ENCODE data around the gene SORCS2.

Gene SORCS2

GRCh38 chr4:7771541-7772507 is 579.5 kb downstream of the SORCS2 start:
- POLR2A ChIA-PET: no interaction called here
- CTCF ChIA-PET: interaction anchor here (0.7 to 30.0 kb wide), 8 partner anchors 9 to 60 kb away, joined by 3 to 547 read pairs (median 14); no protein-coding TSS in a partner anchor
- peak; percentile 83 for DNase-seq (ENCODE audit: extremely low spot score)
- TF ChIP-seq CTCF (IDR thresholded peaks at IDR 0.05; ENCODE audit: control extremely low read depth, extremely low read depth, low read depth, missing control alignments): peak; percentile 8

GRCh38 chr4:7772711-7773385 is 580.5 kb downstream of the SORCS2 start:
- CTCF ChIA-PET: interaction anchor here (0.9 to 30.0 kb wide), 3 partner anchors 11 to 31 kb away, joined by 4 to 547 read pairs (median 15); no protein-coding TSS in a partner anchor
- DNase-seq (ENCODE audit: extremely low spot score): no peak
- no peak for TF ChIP-seq CTCF (IDR thresholded peaks at IDR 0.05; ENCODE audit: control extremely low read depth, extremely low read depth, low read depth, missing control alignments)
- POLR2A ChIA-PET: no interaction called here

- TF ChIP-seq CTCF (IDR thresholded peaks at IDR 0.05; ENCODE audit: control extremely low read depth, extremely low read depth, low read depth, missing control alignments): no peak
- CTCF ChIA-PET: interaction anchor here (0.9 to 30.0 kb wide), 4 partner anchors 11 to 30 kb away, joined by 4 to 547 read pairs (median 10); no protein-coding TSS in a partner anchor
- DNase-seq (ENCODE audit: extremely low spot score): no peak
- POLR2A ChIA-PET: no interaction called here
Observed at GRCh38 chr4:7773401-7774180, 581.3 kb downstream of the SORCS2 start.

GRCh38 chr4:7774301-7775294 is 582.3 kb downstream of the SORCS2 start:
- POLR2A ChIA-PET: no interaction called here
- no peak for DNase-seq (ENCODE audit: extremely low spot score)
- CTCF ChIA-PET: interaction anchor here (1.4 to 30.0 kb wide), 3 partner anchors 12 to 29 kb away, joined by 4 to 547 read pairs (median 15); no protein-coding TSS in a partner anchor
- TF ChIP-seq CTCF (IDR thresholded peaks at IDR 0.05; ENCODE audit: control extremely low read depth, extremely low read depth, low read depth, missing control alignments): no peak

GRCh38 chr4:7775396-7775795 is 583.1 kb downstream of the SORCS2 start:
- no peak for TF ChIP-seq CTCF (IDR thresholded peaks at IDR 0.05; ENCODE audit: control extremely low read depth, extremely low read depth, low read depth, missing control alignments)
- ChIA-PET POLR2A (no interaction called here), CTCF (interaction anchor here (4.3 to 30.0 kb wide), 2 partner anchors 14 to 28 kb away, joined by 17 to 547 read pairs; no protein-coding TSS in a partner anchor)
- no peak for DNase-seq (ENCODE audit: extremely low spot score)

Data from GM10248 (cell line).